ENCODE data around the gene ACADS.
"Not testable (repeated sequence)": the region's sequence is repeated elsewhere in the genome, so short reads cannot be mapped to it uniquely, and the experiment has no call there.

ACADS gene

DNA sequence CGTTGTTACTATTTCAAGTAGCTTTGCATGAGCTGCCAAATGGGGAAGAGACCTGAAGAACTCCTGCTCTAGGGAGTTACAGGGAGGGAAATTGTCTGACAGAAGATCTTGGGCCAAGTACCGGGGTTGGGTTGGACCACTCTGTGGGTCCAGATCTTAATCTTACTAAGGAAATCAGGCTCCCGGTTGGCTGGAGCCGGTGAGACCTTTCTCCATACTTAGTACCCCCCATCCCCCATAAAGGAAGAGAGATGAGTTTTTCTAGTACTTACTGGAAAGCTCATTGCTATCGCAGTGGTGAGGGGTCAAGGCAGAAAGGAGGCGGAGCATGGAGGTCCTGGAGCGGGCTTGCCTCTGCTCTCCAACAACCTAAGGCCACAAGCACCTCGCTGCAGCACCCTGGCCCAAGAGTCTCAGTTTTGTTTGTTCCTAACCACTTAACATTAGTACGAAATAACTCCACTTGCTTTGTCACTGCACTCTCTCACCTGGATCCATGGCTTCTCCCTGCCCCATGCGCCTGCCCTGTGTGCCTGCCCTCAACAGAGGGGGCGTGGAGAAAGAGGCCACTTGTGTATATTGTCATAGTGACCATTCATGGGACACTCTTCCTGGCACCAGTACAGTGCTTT, 22.2 kb upstream of the ACADS start:
- no peak for DNase-seq

DNA sequence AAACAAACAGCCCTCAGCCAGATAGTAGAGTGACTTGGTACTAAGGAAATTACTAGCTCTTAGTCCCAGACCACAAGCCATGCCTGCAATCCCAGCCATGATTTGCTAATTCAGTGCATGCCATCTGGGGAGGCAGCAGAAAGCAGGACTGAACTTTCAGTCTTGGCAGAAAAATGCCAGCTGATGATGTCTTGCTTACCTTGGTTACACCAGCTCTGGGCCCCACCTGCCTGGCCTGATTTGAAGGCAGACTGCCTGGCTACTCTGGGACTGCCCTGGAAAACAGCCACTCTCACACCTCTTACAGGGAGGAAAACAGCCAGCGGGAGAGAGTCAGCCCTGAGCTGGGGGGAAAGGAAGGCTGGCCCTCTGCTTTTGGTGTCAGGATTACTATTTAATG, 20.0 kb upstream of the ACADS start:
- no peak for DNase-seq

DNA sequence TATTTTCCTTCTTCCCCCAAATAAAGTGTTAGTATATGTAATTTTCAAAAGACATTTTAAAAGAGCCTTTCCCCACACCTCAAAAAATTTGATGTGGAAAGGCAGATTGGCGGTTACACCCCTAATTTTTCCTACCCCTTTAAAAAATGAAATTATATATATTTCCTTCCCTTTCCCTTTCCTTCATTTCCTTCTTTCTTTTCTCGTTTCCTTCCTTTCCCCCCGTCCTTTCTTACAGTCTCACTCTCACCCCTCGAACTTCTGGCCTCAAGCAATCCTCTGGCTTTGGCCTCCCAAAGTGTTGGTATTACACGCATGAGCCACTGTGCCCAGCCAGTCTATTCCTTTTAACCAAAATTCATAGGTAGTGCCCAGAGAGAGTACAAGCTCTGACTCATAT, 19.6 kb upstream of the ACADS start:
- DNase-seq = no peak

DNA sequence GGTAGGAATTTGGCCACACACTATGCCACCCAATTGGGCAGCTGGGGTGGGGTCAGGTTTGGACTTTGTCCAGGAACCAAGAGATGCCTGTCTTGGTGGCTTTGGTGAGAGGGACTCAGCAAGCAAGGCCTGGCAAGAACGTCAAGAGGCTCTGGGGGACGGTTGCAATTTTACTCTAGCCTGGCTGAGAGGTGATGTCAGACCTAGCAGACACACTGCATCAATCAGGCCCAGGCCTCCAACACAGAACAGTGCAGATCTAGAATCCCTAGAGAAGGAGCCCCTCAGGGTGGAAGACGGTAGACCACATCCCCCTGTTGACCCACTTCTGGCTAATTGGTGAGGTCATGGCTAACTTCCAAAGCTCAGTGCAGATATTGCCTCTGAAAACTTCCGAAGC, 17.0 kb upstream of the ACADS start:
- DNase-seq = no peak

DNA sequence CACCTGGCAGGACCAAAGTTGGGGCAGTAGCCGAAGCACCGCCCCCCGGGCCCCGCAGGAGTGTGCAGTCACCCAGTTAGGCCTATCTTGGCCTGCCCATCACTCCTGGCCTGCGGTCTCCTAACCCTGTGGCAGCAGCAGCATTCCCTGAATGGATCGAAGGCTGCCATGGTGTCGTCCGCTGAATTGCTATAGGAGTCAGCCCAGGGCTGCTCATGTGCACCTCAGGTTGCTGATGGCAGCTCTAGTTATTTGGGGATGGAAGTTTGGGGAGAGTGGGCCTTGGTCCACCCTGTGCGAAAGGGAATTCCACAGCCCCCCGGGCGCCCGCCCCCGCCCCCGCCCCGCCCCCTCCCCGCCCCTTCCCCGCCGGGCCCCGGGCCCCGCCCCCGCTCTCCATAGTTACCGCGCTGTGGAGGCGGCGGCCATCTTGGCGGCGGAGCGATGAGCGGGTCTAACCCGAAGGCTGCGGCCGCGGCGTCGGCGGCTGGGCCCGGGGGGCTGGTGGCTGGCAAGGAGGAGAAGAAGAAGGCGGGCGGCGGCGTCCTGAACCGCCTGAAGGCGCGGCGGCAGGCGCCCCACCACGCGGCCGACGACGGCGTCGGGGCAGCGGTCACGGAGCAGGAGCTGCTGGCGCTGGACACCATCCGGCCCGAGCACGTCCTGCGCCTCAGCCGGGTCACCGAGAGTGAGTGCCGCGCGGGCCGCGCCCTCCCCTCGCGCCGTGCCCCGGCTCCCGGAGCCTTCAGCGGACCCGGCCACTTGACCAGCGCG, 15.4 kb upstream of the ACADS start, which contains the start of gene UNC119B:
UNC119B (plus strand) TSS at position 428 of the 774 bp plus-strand sequence; CDS start at position 445, 17 bp downstream.
- DNase-seq = peak; percentile 55

DNA sequence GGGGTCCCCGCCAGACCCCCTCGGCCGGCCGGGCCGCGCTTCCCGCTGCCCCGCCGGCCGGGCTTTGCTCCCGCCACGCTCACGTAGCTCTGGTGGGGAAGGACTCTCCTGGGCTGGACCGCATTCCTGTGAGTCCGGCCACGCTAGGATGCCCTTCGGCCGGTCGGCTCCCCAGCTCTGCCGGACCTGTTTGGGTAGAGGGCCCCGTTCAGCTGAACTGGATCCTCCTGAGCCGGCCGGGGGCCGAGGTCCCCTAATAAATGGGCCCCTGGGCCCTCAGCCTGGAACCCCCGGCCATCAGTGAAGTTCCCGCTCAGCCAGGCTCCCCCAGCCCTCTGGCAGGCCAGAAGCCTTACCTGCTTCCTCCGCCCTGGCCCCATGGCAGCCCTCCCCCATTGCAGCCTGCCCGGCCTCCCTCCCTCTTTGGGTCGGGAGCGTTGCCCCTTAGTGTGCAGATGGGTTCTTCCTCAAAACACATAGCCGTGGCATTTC, 14.8 kb upstream of the ACADS start:
- peak; percentile 22 for DNase-seq

DNA sequence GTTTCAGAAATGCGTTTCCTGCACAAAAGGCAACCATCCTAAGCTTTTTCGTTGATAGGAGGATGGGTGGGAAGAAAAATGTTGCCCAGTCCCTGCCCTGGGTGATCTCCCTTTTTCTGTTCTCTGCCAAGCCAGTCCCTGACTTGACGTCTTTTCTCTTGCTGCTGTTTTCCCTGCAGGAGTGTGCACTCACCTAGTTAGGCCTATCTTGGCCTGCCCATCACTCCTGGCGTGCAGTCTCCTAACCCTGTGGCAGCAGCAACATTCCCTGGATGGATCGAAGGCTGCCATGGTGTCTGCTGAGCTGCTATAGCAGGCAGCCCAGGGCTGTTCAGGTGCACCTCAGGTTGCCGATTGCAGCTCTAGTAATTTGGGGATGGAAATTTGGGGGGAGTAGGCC, 14.2 kb upstream of the ACADS start:
- DNase-seq = no peak

DNA sequence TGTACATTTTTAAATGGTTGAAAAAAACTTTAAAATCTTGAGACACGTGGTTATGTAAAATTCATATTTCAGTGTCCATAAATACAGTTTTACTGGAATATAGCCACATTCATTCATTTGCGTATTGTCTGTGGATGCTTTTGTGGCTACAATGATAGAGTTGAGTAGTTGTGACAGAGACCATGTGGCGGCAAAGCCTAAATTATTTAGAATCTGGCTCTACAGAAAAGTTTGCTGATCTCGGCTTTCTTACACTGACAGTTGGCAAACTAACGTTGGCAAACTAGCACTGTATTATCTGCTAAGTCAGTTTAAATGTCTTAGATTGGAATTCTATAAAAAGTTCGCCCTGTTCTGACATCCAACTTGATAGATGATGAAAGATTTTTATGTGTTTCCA, 13.0 kb upstream of the ACADS start:
- no peak for DNase-seq

DNA sequence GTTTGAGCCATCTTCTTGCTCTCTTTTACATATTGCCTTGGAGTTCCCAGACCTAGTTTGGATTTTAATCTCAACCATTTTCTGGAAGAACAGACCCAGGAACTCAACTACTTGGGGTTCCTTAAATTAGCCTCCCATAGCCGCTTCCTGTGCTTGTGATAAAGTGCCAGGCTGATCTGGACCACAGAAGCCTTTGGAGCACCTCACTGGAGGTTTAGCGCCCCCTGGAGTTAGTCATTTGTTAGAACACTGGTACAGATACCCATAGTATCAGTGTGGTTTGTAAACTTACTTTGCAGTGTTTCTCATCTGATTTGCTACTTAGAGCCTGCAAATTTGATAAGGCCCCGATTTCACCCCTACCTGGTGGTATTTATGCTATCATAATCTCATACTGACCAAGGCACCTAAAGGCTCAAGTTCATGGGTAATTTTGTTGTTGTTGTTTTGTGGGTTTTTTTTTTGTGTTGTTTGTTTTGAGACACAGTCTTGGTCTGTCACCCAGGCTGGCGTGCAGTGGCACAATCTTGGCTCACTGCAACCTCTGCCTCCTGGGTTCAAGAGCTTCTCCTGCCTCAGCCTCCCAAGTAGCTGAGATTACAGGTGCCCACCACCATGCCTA, 11.7 kb upstream of the ACADS start:
- peak; percentile 84 for DNase-seq

DNA sequence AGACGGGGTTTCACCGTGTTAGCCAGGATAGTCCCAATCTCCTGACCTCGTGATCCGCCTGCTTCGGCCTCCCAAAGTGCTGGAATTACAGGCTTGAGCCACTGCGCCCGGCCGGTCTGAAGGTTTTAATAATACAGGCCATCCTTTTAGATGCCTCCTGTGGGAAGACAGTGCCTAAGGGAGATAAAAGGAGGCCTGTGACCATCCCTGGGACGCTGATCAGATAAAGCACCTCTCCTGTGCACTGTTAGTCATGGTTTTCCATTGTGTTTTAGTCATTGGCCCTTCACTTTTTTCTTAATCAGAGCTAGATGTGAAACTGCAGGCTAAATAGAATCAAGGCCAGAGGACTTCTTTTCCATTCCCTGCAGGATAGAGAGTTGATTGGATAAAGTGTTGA, 7.6 kb upstream of the ACADS start:
- DNase-seq = no peak

DNA sequence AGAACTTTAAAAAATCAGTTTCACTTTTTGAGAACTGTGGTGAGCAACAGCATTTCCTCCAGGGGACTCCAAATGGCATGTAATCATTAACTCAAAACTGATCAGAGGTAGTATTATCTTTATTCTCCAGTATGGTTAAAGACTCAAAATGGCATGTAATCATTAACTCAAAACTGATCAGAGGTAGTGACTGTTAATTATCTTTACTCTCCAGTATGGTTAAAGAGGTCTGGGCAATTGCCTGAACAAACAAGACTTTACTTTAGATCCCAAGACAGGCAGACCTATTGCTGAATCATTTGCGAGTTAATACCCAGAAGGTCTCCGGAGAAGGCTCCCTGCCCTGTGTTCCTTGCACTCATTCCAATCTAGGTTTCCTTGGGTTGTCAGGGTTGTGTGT, 6.6 kb upstream of the ACADS start:
- no peak for DNase-seq

DNA sequence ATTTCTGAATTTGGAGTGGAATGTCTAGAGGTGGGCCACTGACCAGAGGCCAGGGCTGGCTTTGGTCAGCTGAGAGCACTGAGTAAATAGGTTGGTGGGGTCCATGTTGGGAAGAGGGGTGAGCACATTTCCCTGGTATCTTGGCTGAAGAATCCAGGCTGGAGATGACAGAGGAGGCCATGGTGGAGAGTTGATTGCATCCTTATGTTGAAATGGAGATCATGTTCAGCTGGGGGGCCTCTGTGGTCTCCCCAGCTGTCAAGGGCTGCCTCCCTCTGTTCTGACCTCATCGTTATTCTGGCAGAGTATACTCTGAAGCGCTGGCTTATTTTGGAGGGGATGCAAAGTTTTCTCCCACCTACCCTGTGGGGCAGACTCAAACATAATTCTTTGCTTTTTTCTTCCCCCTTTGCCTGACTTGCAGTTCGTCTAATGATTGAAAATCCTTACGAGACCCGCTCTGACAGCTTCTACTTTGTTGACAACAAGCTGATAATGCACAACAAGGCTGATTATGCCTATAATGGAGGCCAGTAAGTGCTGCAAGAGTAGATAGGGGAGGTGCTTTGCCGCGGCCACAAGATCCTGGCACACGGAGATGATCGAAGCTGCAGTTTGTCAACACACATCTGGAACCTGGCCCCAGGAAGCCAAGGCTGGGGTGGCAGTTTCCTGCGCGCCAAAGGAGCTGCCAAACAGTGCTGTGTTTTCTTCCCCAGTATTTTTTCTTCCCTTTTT, 6.0 kb upstream of the ACADS start:
- DNase-seq = no peak

DNA sequence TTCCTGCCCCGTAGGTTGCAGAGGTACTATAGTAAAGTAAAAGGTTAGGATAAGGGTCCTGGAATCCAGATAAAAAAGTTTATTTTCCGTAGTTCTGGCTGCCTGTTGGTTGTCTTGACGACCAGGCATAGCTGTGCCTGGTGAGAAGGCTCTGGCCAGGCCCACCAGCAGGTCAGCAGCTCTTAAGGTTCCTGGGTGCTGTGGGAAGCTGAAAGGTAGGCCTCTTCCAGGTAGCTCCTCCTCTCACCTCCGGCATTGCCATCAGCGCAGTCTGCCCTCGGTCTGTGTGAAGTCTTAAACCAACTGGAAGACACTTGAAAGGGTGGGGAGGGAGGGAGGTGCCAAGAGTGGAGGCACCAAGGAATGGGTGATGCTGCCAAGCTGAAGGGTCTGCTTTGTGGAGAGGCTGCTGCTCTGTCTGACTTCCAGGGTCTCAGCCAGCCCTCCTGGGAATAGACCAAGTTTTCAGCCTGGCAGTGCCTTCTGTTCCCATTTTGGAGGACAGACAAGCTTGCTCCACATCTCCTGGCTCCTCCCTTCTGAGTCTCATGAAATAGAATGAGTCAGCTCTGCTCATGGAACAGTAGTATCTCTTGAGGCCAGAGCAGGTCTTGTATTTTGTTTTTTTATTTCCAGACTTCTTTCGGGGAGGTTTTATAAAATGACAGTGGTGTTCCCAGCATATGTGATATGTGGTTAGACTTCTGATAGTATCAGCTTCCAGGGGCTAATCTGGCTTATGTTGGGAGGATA, 5.2 kb upstream of the ACADS start:
- DNase-seq = no peak

DNA sequence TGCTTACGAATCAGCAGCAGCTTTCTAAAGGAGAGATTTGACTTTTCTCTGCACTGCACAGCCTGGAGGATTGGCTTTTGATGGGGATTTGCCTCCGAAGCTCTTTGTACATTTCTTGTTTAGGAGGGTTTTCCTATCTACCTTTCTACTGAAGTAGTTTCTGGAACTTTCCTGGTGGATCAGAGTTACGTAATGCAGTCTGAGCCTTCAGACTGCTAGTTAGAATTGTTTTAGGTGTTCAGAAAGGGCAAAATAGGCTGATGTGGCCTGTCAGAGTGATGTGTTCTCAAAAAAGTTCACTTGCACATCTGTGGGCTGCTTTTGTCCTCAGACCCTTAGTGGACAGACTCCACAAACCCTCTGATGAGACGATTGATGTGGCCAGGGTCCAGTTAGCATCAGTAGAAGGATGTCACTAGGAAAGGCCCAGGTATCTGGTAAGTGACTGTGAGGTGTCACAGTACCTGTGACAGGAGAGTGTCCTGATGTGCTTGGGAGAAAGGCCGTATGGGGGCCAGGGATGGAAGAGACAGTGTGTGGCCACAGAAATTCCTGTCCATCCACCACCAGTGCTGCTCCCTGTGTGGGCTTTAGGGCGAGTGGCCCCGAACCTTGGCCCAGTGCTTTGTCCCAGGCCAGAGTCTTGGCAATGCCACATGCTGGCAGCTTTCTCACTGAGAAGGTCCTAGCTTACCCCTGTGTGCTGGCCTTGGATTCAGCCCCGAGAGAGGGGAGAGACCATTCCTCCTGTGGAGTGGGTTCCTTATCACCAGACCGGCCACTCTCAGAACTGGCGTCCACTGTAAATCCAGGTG, 4.4 kb upstream of the ACADS start:
- DNase-seq = no peak

DNA sequence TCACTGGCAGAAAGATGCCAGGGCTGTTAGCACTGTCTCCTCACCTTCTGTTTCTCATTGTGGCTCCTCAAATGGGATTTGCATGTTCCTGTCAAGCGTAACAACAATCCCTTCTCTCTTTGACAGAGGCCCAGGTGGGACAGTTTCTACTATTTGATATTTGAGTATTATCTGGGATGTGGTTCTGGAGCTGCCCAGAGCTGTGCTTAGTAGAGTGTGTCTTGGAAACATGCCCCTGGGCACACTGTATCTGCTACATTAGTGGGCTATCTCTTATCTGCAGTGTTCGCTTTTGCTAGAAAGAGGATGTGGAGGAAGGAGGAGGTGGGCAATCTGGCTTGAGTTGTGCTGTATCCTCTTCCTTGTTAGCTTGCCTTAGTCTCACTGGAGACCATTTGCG, 3.8 kb upstream of the ACADS start:
- no peak for DNase-seq

DNA sequence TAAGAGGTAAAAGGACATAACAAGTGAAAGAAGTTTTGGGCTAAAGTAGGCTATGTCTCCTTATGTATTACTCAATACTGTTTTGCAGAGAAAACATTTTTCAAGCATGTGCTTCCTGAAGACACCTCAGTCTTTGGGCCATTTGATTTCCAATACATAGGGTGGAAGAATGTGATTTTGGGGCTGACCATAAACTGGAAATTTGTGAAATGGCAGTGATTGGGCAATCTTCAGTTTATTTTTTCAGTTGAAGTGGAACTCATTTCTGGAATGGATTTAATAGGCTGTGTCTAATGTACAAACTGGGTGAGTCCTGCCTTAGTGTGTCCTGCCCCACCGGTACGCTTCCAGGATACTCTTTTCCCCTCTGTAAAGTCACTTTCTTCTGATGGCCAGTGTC, 2.8 kb upstream of the ACADS start:
- no peak for DNase-seq

DNA sequence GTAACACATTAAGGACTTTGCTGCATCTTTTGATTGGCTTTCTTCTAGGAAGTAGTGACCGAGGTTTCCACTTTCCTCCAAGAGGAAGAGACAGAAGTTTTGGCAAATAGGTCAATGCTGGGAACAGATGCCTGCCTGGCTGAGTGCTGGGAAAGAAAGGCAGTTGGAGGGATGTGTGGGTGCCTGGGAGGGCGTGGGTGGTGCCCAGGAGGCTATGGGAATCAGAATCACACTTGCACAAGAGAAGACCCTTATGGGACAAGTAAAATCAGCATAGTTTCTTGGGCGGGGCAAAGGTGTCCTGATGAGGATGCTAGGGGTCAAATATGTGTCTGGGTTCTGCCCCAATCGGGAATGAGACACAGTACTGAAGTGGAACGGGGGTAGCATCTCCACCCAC, 906 bp upstream of the ACADS start:
- DNase-seq = no peak

DNA sequence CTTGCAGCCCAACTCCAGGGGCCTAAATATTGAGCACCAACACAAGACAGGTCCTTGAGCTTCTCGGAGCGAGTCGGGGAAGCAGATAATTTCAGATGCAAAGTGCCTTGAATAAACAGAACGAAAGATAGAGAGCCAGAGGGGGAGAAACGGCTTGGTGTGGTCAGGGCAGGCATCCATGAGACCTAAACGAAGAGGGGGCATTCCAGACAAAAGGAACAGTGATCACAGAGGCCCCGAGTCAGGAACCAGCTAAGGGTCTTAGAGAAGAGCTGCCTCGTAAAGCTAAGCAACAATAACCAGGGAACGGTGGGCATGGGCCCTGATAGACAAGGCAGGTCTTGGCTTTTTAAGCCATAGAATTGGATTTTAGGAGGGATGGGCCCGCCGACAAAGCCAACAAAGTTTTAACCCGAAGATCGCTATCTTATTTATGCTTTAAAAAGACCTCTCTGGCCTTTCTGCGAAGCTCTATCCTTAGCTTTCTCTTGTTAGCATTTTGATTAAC, 421 bp upstream of the ACADS start:
- DNase-seq = no peak

DNA sequence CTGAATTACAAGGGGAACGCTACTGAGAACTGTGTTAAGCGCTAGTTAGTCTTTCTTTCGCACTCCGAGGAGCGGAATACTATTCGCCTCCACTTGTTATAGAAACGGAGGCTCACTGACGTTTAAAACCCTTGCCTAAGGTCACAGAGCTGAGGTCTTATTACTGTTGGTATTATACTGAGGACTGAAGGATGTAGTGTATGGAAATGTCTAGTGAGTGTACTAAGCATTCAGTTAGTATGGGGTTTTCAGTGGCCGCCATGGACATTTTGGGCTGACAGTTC, 826 bp downstream of the ACADS start:
- DNase-seq = no peak

DNA sequence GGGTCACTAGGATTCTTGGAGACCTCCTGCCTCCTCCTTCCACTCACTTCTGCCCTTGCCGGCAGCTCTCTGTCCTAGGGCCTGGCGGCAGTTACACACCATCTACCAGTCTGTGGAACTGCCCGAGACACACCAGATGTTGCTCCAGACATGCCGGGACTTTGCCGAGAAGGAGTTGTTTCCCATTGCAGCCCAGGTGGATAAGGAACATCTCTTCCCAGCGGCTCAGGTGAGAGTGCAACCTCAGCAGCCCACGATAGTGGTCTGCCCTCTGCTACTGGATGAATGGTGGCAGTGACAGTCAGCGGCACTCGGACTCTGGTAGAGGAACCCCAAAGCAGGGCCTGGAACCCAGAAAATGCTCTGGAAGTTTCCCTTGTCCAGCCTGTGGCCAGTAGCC, 1.3 kb downstream of the ACADS start:
- DNase-seq = no peak

DNA sequence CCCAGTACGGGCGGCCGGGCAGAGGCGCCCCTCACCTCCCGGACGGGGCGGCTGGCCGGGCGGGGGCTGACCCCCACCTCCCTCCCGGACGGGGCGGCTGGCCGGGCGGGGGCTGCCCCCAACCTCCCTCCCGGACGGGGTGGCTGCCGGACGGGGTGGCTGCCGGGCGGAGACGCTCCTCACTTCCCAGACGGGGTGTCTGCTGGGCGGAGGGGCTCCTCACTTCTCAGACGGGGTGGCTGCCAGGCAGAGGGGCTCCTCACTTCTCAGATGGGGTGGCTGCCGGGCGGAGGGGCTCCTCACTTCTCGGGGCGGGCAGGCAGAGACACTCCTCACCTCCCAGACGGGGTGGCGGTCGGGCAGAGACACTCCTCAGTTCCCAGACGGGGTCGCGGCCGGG, 6.6 kb downstream of the ACADS start:
- DNase-seq = not testable (repeated sequence)

DNA sequence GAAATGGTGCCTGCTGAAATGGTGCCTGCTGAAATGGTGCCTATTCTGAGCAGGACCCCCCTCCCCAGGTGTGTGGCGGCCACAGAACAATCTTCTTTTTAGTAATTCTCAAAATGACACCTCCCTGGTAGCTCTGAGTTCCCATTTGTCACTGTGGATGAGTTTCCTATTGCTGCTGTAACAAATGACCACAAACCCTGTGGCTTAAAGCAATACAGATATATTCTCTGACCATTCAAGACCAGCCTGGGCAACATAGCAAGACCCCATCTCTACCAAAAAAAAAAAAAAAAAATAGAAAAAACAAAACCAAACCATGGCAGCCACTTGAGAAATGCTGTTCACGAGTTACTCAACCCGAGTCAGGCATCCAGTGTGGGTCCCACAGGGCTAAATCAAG, 7.9 kb downstream of the ACADS start:
- DNase-seq = no peak

Data from CD4-positive, alpha-beta T cell treated with Interleukin-4 for 4 hours (primary cell).